ENCODE data around the gene SCGB1D1. TPM values are rescaled to one million over a fixed set of nuclear protein-coding genes. Genes with fewer than 3 reads are reported as not detected.

SCGB1D1 gene
- total and polyA plus RNA-seq, 10 of the 15 experiments (the other 5 are each of a cell fraction or from before 2014, with no cell fraction given) = not detected

DNA sequence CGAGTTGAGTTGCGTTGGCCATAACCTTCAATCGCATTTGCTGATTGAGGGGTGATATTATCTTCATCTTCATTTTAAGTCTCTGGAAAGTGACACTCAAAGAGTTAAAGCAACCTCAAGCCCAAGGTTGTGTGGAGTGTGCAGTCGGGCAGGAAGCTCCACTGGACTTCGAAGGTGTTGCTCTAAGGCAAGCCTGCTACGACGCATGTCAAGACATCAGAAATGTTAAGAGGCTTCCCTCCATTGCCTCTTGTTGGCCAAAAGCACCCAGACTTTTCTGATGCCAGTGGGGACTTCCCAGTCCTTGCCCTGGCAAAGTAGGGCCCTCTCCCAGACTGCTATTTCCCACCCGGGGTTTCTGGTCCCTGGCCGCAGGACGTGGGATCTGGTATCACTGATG lies 23.6 kb upstream of the SCGB1D1 start:
- intact Hi-C loops (cut with micrococcal nuclease; ENCODE audit: unreplicated experiment) = no loop called here
- TF ChIP-seq, protein P1, sequence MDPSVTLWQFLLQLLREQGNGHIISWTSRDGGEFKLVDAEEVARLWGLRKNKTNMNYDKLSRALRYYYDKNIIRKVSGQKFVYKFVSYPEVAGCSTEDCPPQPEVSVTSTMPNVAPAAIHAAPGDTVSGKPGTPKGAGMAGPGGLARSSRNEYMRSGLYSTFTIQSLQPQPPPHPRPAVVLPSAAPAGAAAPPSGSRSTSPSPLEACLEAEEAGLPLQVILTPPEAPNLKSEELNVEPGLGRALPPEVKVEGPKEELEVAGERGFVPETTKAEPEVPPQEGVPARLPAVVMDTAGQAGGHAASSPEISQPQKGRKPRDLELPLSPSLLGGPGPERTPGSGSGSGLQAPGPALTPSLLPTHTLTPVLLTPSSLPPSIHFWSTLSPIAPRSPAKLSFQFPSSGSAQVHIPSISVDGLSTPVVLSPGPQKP (IDR thresholded peaks at IDR 0.05; ENCODE audit: low read depth, low read length) = no peak
- TF ChIP-seq EED (IDR thresholded peaks at IDR 0.05; ENCODE audit: low read depth) = no peak
- H3K4me2 ChIP-seq (ENCODE audit: control insufficient read depth, insufficient read depth) = no peak overlapping the region
- no peaks in the 10 kb centered on the region for H4K20me1 ChIP-seq (ENCODE audit: control insufficient read depth, insufficient read depth)
- no peak overlapping the region for H3K4me3 ChIP-seq
- no TSS peak for BruUV-seq (replicated peaks)
- H3K79me2 ChIP-seq (ENCODE audit: control insufficient read depth, insufficient read depth, low read length) = no peaks in the 10 kb centered on the region
- no peaks in the 10 kb centered on the region for H3K36me3 ChIP-seq (ENCODE audit: control insufficient read depth in 2 of 2, insufficient read depth in 2 of 2, low read length in 1 of 2)
- 76% methylated on average over 10 of the region's 10 CpGs for WGBS (ENCODE audit: insufficient coverage, insufficient replicate concordance, low lambda C conversion rate, missing lambda C conversion rate)
- ChIA-PET CTCF (no interaction called here), RAD21 (ENCODE audit: unreplicated experiment) (no interaction called here), SMC1A (ENCODE audit: uncharacterized antibody, unreplicated experiment) (no interaction called here), POLR2A (no interaction called here)
- DNase-seq (ENCODE audit: low read depth, low spot score) (no peak), ATAC-seq (no peak), FAIRE-seq (no peak)
- no peaks in the 10 kb centered on the region for H3K4me1 ChIP-seq (ENCODE audit: control insufficient read depth, insufficient read depth, low read length)
- no peaks in the 10 kb centered on the region for H3K9me3 ChIP-seq (replicated peaks; ENCODE audit: control insufficient read depth, insufficient read depth, low read length)
- H3K27me3 ChIP-seq (replicated peaks in 1 of 2; ENCODE audit: control insufficient read depth in 2 of 2, insufficient read depth in 2 of 2, low read length in 1 of 2) = peaks cover 0 to 2% of the 10 kb centered on the region in 2 experiments; a peak in 1 of 4 replicates
- in situ Hi-C loops (cut with MboI) = no loop called here
- H3K27ac ChIP-seq (ENCODE audit: control insufficient read depth, insufficient read depth) = no peak overlapping the region
- H3K9ac ChIP-seq (ENCODE audit: control insufficient read depth, insufficient read depth, low read length) = no peak overlapping the region
- H2AFZ ChIP-seq (ENCODE audit: control insufficient read depth, low read depth, low read length) = no peak overlapping the region

DNA sequence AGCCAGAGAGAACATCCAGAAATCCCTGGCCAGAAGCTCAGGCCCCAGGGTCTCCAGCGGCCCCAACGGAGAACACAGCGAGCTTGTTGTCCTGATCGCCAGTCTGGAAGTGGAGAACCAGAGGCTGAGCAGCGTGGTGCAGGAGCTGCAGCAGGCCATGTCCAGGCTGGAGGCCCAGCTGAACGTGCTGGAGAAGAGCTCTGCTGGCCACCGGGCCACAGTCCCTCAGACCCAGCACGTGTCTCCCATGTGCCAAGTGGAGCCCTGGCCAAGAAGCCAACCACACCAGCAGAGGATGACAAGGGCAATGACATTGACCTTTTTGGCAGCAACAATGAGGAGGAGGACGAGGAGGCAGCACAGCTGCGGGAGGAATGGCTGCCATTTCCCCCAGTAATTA lies 20.6 kb upstream of the SCGB1D1 start:
- intact Hi-C loops (cut with micrococcal nuclease; ENCODE audit: unreplicated experiment) (no loop called here), in situ Hi-C loops (cut with MboI) (no loop called here)
- Histone ChIP-seq H3K4me2 (ENCODE audit: control insufficient read depth, insufficient read depth) (no peak overlapping the region), H3K36me3 (ENCODE audit: control insufficient read depth in 2 of 2, insufficient read depth in 2 of 2, low read length in 1 of 2) (no peaks in the 10 kb centered on the region), H3K4me3 (no peak overlapping the region), H3K27me3 (replicated peaks in 1 of 2; ENCODE audit: control insufficient read depth in 2 of 2, insufficient read depth in 2 of 2, low read length in 1 of 2) (peaks cover 0 to 2% of the 10 kb centered on the region in 2 experiments; a peak in 1 of 4 replicates), H4K20me1 (ENCODE audit: control insufficient read depth, insufficient read depth) (no peaks in the 10 kb centered on the region), H3K79me2 (ENCODE audit: control insufficient read depth, insufficient read depth, low read length) (no peaks in the 10 kb centered on the region), H3K27ac (ENCODE audit: control insufficient read depth, insufficient read depth) (no peak overlapping the region), H3K4me1 (ENCODE audit: control insufficient read depth, insufficient read depth, low read length) (no peaks in the 10 kb centered on the region), H2AFZ (ENCODE audit: control insufficient read depth, low read depth, low read length) (no peak overlapping the region), H3K9ac (ENCODE audit: control insufficient read depth, insufficient read depth, low read length) (no peak overlapping the region), H3K9me3 (replicated peaks; ENCODE audit: control insufficient read depth, insufficient read depth, low read length) (no peaks in the 10 kb centered on the region)
- RAD21 ChIA-PET (ENCODE audit: unreplicated experiment) = no interaction called here
- SMC1A ChIA-PET (ENCODE audit: uncharacterized antibody, unreplicated experiment) = no interaction called here
- no peak for TF ChIP-seq SIN3A (IDR thresholded peaks at IDR 0.05; ENCODE audit: low read depth, low read length)
- TF ChIP-seq EED (IDR thresholded peaks at IDR 0.05; ENCODE audit: low read depth) = no peak
- TF ChIP-seq, protein P2, sequence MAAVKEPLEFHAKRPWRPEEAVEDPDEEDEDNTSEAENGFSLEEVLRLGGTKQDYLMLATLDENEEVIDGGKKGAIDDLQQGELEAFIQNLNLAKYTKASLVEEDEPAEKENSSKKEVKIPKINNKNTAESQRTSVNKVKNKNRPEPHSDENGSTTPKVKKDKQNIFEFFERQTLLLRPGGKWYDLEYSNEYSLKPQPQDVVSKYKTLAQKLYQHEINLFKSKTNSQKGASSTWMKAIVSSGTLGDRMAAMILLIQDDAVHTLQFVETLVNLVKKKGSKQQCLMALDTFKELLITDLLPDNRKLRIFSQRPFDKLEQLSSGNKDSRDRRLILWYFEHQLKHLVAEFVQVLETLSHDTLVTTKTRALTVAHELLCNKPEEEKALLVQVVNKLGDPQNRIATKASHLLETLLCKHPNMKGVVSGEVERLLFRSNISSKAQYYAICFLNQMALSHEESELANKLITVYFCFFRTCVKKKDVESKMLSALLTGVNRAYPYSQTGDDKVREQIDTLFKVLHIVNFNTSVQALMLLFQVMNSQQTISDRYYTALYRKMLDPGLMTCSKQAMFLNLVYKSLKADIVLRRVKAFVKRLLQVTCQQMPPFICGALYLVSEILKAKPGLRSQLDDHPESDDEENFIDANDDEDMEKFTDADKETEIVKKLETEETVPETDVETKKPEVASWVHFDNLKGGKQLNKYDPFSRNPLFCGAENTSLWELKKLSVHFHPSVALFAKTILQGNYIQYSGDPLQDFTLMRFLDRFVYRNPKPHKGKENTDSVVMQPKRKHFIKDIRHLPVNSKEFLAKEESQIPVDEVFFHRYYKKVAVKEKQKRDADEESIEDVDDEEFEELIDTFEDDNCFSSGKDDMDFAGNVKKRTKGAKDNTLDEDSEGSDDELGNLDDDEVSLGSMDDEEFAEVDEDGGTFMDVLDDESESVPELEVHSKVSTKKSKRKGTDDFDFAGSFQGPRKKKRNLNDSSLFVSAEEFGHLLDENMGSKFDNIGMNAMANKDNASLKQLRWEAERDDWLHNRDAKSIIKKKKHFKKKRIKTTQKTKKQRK (IDR thresholded peaks at IDR 0.05; ENCODE audit: low read depth, low read length) = no peak
- TF ChIP-seq EP300 (IDR thresholded peaks at IDR 0.05; ENCODE audit: borderline replicate concordance in 1 of 2, control insufficient read depth in 1 of 2, low read depth in 2 of 2, low read length in 2 of 2) = no peak
- TF ChIP-seq ZNF24 (IDR thresholded peaks at IDR 0.05) = no peak
- TF ChIP-seq SUZ12 (IDR thresholded peaks at IDR 0.05; ENCODE audit: unreplicated experiment) = no peak
- no peak for TF ChIP-seq ZNF384 (IDR thresholded peaks at IDR 0.05; ENCODE audit: borderline replicate concordance, low read depth, low read length)
- TF ChIP-seq FOXK2 (IDR thresholded peaks at IDR 0.05) = no peak
- TF ChIP-seq NR2F1 (conservative IDR thresholded peaks at IDR 0.05) = no peak
- no peak for TF ChIP-seq HDGF (IDR thresholded peaks at IDR 0.05)
- TF ChIP-seq, protein P3, sequence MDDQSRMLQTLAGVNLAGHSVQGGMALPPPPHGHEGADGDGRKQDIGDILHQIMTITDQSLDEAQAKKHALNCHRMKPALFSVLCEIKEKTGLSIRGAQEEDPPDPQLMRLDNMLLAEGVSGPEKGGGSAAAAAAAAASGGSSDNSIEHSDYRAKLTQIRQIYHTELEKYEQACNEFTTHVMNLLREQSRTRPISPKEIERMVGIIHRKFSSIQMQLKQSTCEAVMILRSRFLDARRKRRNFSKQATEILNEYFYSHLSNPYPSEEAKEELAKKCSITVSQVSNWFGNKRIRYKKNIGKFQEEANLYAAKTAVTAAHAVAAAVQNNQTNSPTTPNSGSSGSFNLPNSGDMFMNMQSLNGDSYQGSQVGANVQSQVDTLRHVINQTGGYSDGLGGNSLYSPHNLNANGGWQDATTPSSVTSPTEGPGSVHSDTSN (IDR thresholded peaks at IDR 0.05; ENCODE audit: insufficient replicate concordance, low read depth, low read length) = no peak
- CTCF ChIA-PET = interaction anchor here (1.3 kb wide), 1 partner anchor 40 kb away, joined by 3 read pairs; no protein-coding TSS in a partner anchor
- no TSS peak for BruUV-seq (replicated peaks)
- FAIRE-seq (no peak), ATAC-seq (no peak), DNase-seq (ENCODE audit: low read depth, low spot score) (no peak)
- 37% methylated on average over 10 of the region's 10 CpGs for WGBS (ENCODE audit: insufficient coverage, insufficient replicate concordance, low lambda C conversion rate, missing lambda C conversion rate)
- POLR2A ChIA-PET = no interaction called here

All from GM12878 (cell line).